Esophagus (tissue), 2 donors: Measurements from ENCODE around the gene ACVR1. TPM values are rescaled to one million over a fixed set of nuclear protein-coding genes. Genes with fewer than 3 reads are reported as not detected.
"Not testable (repeated sequence)": the region's sequence is repeated elsewhere in the genome, so short reads cannot be mapped to it uniquely, and the experiment has no call there.

Source experiments
- H3K27ac ChIP-seq, 2 donors: one replicate each; pipeline ENCODE4 v1.5.1; 2013; ENCODE audit warnings: low read depth in 2 of 2, mild to moderate bottlenecking in 2 of 2, inconsistent platforms in 1 of 2, low read length in 1 of 2, moderate library complexity in 1 of 2
- H3K27me3 ChIP-seq, 2 donors: one replicate each; pipeline ENCODE4 v1.6.1; 2013; ENCODE audit warnings: low read length in 2 of 2, control low read depth in 1 of 2, mild to moderate bottlenecking in 1 of 2; ENCODE audit not compliant: insufficient read depth in 2 of 2, control insufficient read depth in 1 of 2
- H3K36me3 ChIP-seq, 2 donors: one replicate each; pipeline ENCODE4 v1.6.1; 2013; ENCODE audit warnings: low read length in 1 of 2; ENCODE audit not compliant: control insufficient read depth in 2 of 2, insufficient read depth in 2 of 2
- H3K4me1 ChIP-seq, 2 donors: one replicate each; pipeline ENCODE4 v1.6.1; 2013; ENCODE audit warnings: low read length in 1 of 2; ENCODE audit not compliant: control insufficient read depth in 2 of 2, insufficient read depth in 2 of 2
- H3K4me3 ChIP-seq, 2 donors: one replicate each; pipeline ENCODE4 v1.5.1; 2013; ENCODE audit warnings: low read length in 2 of 2, mild to moderate bottlenecking in 2 of 2, low read depth in 1 of 2, moderate library complexity in 1 of 2
- H3K9me3 ChIP-seq, 2 donors: one replicate each; pipeline ENCODE4 v1.6.1; 2013; ENCODE audit warnings: mild to moderate bottlenecking in 2 of 2, low read depth in 1 of 2, low read length in 1 of 2, moderate library complexity in 1 of 2; ENCODE audit not compliant: control insufficient read depth in 2 of 2, insufficient read depth in 1 of 2
- WGBS, 2 donors: extraction: QIAGEN DNeasy Blood & Tissue Kit; methylation state at CpG; one replicate each; pipeline ENCODE4 v1.1.7; 2013; 5-methylcytosine and 5-hydroxymethylcytosine counted together
- polyA plus RNA-seq, 2 donors: library from polyadenylated mRNA; stranded (reverse); fragments of 200-250 nt; gene quantifications; one replicate each; pipeline ENCODE4 v1.2.3, GENCODE V29; 2013
- donor health status: healthy with polysubstance abuse.
- donor health status: Bipolar disorder and iron deficiency.

ACVR1 gene
- polyA plus RNA-seq, 2 donors, result 1.8 to 5.9 TPM

- Histone ChIP-seq H3K27me3 (no peaks in the 10 kb centered on the region), H3K27ac (no peak overlapping the region), H3K4me1 (no peaks in the 10 kb centered on the region), H3K36me3 (peaks cover 4 to 12% of the 10 kb centered on the region in 2 donors), H3K9me3 (no peaks in the 10 kb centered on the region), H3K4me3 (no peak overlapping the region)
- WGBS, 2 donors, result 80 to 82% methylated on average over 2 of the region's 2 CpGs
Observed at GRCh38 chr2:157769856-157770255, 106.3 kb downstream of the ACVR1 start.

- H3K36me3 ChIP-seq, result peaks cover 2 to 7% of the 10 kb centered on the region in 2 donors
- no peak overlapping the region for H3K27ac ChIP-seq
- no peak overlapping the region for H3K4me3 ChIP-seq
- H3K27me3 ChIP-seq, result no peaks in the 10 kb centered on the region
- no peaks in the 10 kb centered on the region for H3K9me3 ChIP-seq
- no peaks in the 10 kb centered on the region for H3K4me1 ChIP-seq
- WGBS, 2 donors, result 93 to 94% methylated on average over 14 of the region's 14 CpGs
Observed at GRCh38 chr2:157764386-157764785, 111.7 kb downstream of the ACVR1 start.

- no peaks in the 10 kb centered on the region for H3K27me3 ChIP-seq
- H3K4me1 ChIP-seq, result no peaks in the 10 kb centered on the region
- H3K27ac ChIP-seq, result no peak overlapping the region
- H3K4me3 ChIP-seq, result no peak overlapping the region
- peaks cover 2 to 4% of the 10 kb centered on the region in 2 donors for H3K36me3 ChIP-seq
- no peaks in the 10 kb centered on the region for H3K9me3 ChIP-seq
Observed at GRCh38 chr2:157761520-157761919, 114.6 kb downstream of the ACVR1 start.

GRCh38 chr2:157760949-157761348, 115.2 kb downstream of the ACVR1 start:
- Histone ChIP-seq H3K27ac (no peak overlapping the region), H3K4me3 (no peak overlapping the region), H3K9me3 (no peaks in the 10 kb centered on the region), H3K27me3 (no peaks in the 10 kb centered on the region), H3K4me1 (no peaks in the 10 kb centered on the region), H3K36me3 (peaks cover 2% of the 10 kb centered on the region in 2 donors)
- 91 to 94% methylated on average over 5 of the region's 5 CpGs for WGBS, 2 donors

GRCh38 chr2:157759855-157760254, 116.3 kb downstream of the ACVR1 start:
- Histone ChIP-seq H3K27me3 (no peaks in the 10 kb centered on the region), H3K9me3 (no peaks in the 10 kb centered on the region), H3K36me3 (no peaks in the 10 kb centered on the region), H3K4me3 (no peak overlapping the region), H3K4me1 (no peaks in the 10 kb centered on the region), H3K27ac (no peak overlapping the region)

GRCh38 chr2:157758586-157758985, 117.5 kb downstream of the ACVR1 start:
- no peaks in the 10 kb centered on the region for H3K27me3 ChIP-seq
- no peak overlapping the region for H3K27ac ChIP-seq
- no peaks in the 10 kb centered on the region for H3K9me3 ChIP-seq
- H3K4me3 ChIP-seq, result no peak overlapping the region
- H3K4me1 ChIP-seq, result no peaks in the 10 kb centered on the region
- no peaks in the 10 kb centered on the region for H3K36me3 ChIP-seq
- WGBS, 2 donors, result 74 to 92% methylated on average over 2 of the region's 2 CpGs

GRCh38 chr2:157757500-157757899, 118.6 kb downstream of the ACVR1 start:
- Histone ChIP-seq H3K9me3 (no peaks in the 10 kb centered on the region), H3K36me3 (no peaks in the 10 kb centered on the region), H3K4me3 (no peak overlapping the region), H3K27ac (no peak overlapping the region), H3K4me1 (no peaks in the 10 kb centered on the region), H3K27me3 (no peaks in the 10 kb centered on the region)
- WGBS, 2 donors, result 95 to 100% methylated on average over 1 of the region's 1 CpG

GRCh38 chr2:157756447-157756846, 119.7 kb downstream of the ACVR1 start:
- WGBS, 2 donors, result 98 to 99% methylated on average over 5 of the region's 5 CpGs
- H3K27ac ChIP-seq, H3K36me3 ChIP-seq, H3K9me3 ChIP-seq, H3K4me1 ChIP-seq, H3K27me3 ChIP-seq, H3K4me3 ChIP-seq: not testable (repeated sequence)

- H3K4me3 ChIP-seq, result no peak overlapping the region
- H3K4me1 ChIP-seq, result peaks cover 2 to 9% of the 10 kb centered on the region in 2 donors
- no peaks in the 10 kb centered on the region for H3K9me3 ChIP-seq
- peaks cover 0 to 9% of the 10 kb centered on the region in 2 donors for H3K36me3 ChIP-seq
- no peak overlapping the region for H3K27ac ChIP-seq
- 71 to 74% methylated on average over 6 of the region's 6 CpGs for WGBS, 2 donors
- H3K27me3 ChIP-seq, result no peaks in the 10 kb centered on the region
Observed at GRCh38 chr2:157751462-157752058, 124.6 kb downstream of the ACVR1 start.

- H3K9me3 ChIP-seq, result no peaks in the 10 kb centered on the region
- H3K4me1 ChIP-seq, result peaks cover 2 to 9% of the 10 kb centered on the region in 2 donors
- no peak overlapping the region for H3K4me3 ChIP-seq
- no peak overlapping the region for H3K27ac ChIP-seq
- WGBS, 2 donors, result 96 to 97% methylated on average over 6 of the region's 6 CpGs
- peaks cover under 1 to 10% of the 10 kb centered on the region in 2 donors for H3K36me3 ChIP-seq
- H3K27me3 ChIP-seq, result no peaks in the 10 kb centered on the region
Observed at GRCh38 chr2:157749684-157750083, 126.4 kb downstream of the ACVR1 start.
